T-helper 17 cell (primary cell): ENCODE results near the gene PREX1. TPM values are rescaled to one million over a fixed set of nuclear protein-coding genes. Genes with fewer than 3 reads are reported as not detected.

Experiments used
- ATAC-seq: fragments of 150-1000 bp; cut with Tn5 transposase; 2 replicates; pipeline ENCODE4 v1.10.0; 2021; ENCODE audit warnings: mild to moderate bottlenecking, moderate library complexity
- DNase-seq, 3 donors: peaks; one replicate each; pipeline versions ENCODE4 v3.0.0 to v3.0.0-alpha.2; 2020 to 2021
- H3K9me3 ChIP-seq: one replicate; pipeline ENCODE4 v1.7.0; 2013; ENCODE audit warnings: low read length, mild to moderate bottlenecking; ENCODE audit not compliant: control insufficient read depth, poor library complexity, severe bottlenecking
- H3K27ac Mint-ChIP-seq: one replicate; pipeline ENCODE4 v1.8.0; 2022; ENCODE audit warnings: mild to moderate bottlenecking, moderate library complexity, mixed read lengths
- H3K27me3 Mint-ChIP-seq: one replicate; pipeline ENCODE4 v1.8.0; 2022; ENCODE audit warnings: mixed read lengths
- H3K36me3 Mint-ChIP-seq: one replicate; pipeline ENCODE4 v1.8.0; 2022; ENCODE audit warnings: low read depth, mixed read lengths
- H3K4me1 Mint-ChIP-seq: one replicate; pipeline ENCODE4 v1.8.0; 2022; ENCODE audit warnings: mild to moderate bottlenecking, mixed read lengths
- H3K4me3 Mint-ChIP-seq: one replicate; pipeline ENCODE4 v1.8.0; 2022; ENCODE audit warnings: mild to moderate bottlenecking, moderate library complexity, mixed read lengths
- total RNA-seq, 4 donors: library from RNA in 2 of 4; stranded (reverse) in 2 of 4; gene quantifications; one replicate each; pipeline ENCODE4 v1.2.3 and lab custom pipeline; 2022 to 2026

PREX1 gene
- total RNA-seq, 2 donors from 2014 or later, result 188 to 200 TPM

- Mint-ChIP-seq H3K27me3 (no peaks in the 10 kb centered on the region), H3K27ac (no peak overlapping the region), H3K4me1 (peaks cover 56% of the 10 kb centered on the region), H3K4me3 (no peak overlapping the region), H3K36me3 (peaks cover 14% of the 10 kb centered on the region)
- peaks cover 3% of the 10 kb centered on the region for H3K9me3 ChIP-seq
- ATAC-seq (no peak), DNase-seq (no peak)
Observed at GRCh38 chr20:48807051-48807450, 20.7 kb downstream of the PREX1 start.

DNA sequence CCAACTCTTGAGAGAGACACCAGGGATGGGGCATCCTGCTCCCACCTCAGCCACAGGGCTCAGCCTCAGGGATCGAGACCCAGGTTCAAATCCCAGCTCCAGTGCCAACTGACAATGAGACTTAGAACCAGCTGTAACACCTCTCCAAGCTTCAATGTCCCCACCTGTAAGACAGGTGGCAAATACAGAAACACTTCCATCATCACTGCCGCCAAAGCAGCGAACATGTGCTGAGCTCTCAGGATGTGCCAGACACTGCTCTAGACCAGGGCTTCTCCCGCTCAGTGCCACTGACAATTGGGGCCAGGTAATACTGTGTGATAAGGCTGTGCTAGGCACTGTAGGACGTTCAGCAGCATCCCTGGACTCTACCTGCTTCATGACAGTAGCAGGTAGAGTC is 22.1 kb downstream of the PREX1 start:
- peaks cover 58% of the 10 kb centered on the region for H3K4me1 Mint-ChIP-seq
- no peak overlapping the region for H3K27ac Mint-ChIP-seq
- H3K36me3 Mint-ChIP-seq, result peaks cover 10% of the 10 kb centered on the region
- no peak for DNase-seq
- peaks cover 3% of the 10 kb centered on the region for H3K9me3 ChIP-seq
- no peak for ATAC-seq
- H3K27me3 Mint-ChIP-seq, result no peaks in the 10 kb centered on the region
- H3K4me3 Mint-ChIP-seq, result no peak overlapping the region

DNA sequence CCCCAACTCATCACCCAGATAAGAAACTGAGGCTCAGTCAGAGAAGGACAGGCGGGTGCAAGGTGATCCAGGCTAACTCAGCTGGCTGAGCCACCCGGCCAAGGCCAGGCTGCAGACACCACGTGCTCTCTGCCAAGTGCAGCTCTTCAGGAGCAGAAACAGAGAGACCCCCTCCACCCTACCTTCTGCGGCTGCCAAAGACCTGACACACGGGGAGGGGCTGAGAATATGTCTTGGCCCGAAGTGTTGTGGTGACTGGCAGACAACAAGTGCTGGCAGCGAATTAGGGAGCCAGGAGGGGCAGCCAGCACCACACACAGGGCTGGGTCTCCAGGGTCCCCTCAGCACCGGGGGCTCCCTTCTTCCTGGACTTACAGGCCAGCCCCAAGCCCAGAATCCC is 22.5 kb downstream of the PREX1 start:
- ATAC-seq (no peak), DNase-seq (no peak)
- Mint-ChIP-seq H3K4me1 (peaks cover 59% of the 10 kb centered on the region), H3K27me3 (no peaks in the 10 kb centered on the region), H3K27ac (no peak overlapping the region), H3K36me3 (peaks cover 10% of the 10 kb centered on the region), H3K4me3 (no peak overlapping the region)
- H3K9me3 ChIP-seq, result peaks cover 3% of the 10 kb centered on the region

- H3K9me3 ChIP-seq, result peaks cover 3% of the 10 kb centered on the region
- DNase-seq (no peak), ATAC-seq (no peak)
- Mint-ChIP-seq H3K4me3 (peak overlapping the region; percentile 66), H3K4me1 (peaks cover 57% of the 10 kb centered on the region), H3K36me3 (peaks cover 10% of the 10 kb centered on the region), H3K27me3 (no peaks in the 10 kb centered on the region), H3K27ac (peak overlapping the region; percentile 53)
Observed at GRCh38 chr20:48804300-48804980, 23.4 kb downstream of the PREX1 start.

- Mint-ChIP-seq H3K27ac (peak overlapping the region; percentile 49), H3K4me3 (peak overlapping the region; percentile 39), H3K4me1 (peaks cover 50% of the 10 kb centered on the region), H3K27me3 (no peaks in the 10 kb centered on the region), H3K36me3 (peaks cover 8% of the 10 kb centered on the region)
- ATAC-seq (no peak), DNase-seq (no peak)
- H3K9me3 ChIP-seq, result peaks cover 3% of the 10 kb centered on the region
Observed at GRCh38 chr20:48803176-48804053, 24.4 kb downstream of the PREX1 start.

- Mint-ChIP-seq H3K4me1 (peaks cover 52% of the 10 kb centered on the region), H3K27ac (peak overlapping the region; percentile 49), H3K27me3 (no peaks in the 10 kb centered on the region), H3K4me3 (peak overlapping the region; percentile 28), H3K36me3 (peaks cover 8% of the 10 kb centered on the region)
- DNase-seq (no peak), ATAC-seq (no peak)
- H3K9me3 ChIP-seq, result peaks cover 3% of the 10 kb centered on the region
Observed at GRCh38 chr20:48802647-48803046, 25.2 kb downstream of the PREX1 start.

GRCh38 chr20:48802216-48802615 is 25.6 kb downstream of the PREX1 start:
- peak overlapping the region; percentile 28 for H3K4me3 Mint-ChIP-seq
- no peak for DNase-seq
- H3K4me1 Mint-ChIP-seq, result peaks cover 55% of the 10 kb centered on the region

DNA sequence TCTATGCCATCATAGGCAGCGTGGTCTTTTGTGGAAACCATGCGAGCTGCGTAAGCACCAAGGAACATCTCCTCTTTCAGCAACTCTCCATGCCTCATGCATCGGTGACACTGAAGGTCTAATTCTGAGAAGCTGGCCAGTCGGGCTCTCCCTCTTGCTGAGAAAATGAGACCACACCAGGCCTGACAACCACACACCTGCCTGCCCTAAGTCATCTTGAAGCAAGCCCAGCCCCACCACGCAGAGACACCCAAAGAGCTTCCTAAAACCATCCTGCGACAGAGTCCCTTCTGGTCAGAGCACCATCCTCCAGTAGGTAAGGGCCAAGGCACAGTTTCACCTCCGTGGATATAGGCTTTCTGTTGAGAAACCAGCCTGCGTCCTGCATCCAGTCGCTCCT is 26.6 kb downstream of the PREX1 start:
- peaks cover 49% of the 10 kb centered on the region for H3K4me1 Mint-ChIP-seq
- peak overlapping the region; percentile 88 for H3K27ac Mint-ChIP-seq
- peaks cover 8% of the 10 kb centered on the region for H3K36me3 Mint-ChIP-seq
- H3K9me3 ChIP-seq, result no peaks in the 10 kb centered on the region
- ATAC-seq (no peak), DNase-seq (no peak)
- peak overlapping the region; percentile 33 for H3K4me3 Mint-ChIP-seq
- no peaks in the 10 kb centered on the region for H3K27me3 Mint-ChIP-seq

More at GRCh38 chr20:48802216-48802615, 25.6 kb downstream of the PREX1 start:
- Mint-ChIP-seq H3K27ac (peak overlapping the region; percentile 49), H3K27me3 (no peaks in the 10 kb centered on the region), H3K36me3 (peaks cover 8% of the 10 kb centered on the region)
- ATAC-seq, result no peak
- H3K9me3 ChIP-seq, result peaks cover 3% of the 10 kb centered on the region

GRCh38 chr20:48800177-48800576 is 27.6 kb downstream of the PREX1 start:
- H3K27me3 Mint-ChIP-seq, result no peaks in the 10 kb centered on the region
- peaks cover 8% of the 10 kb centered on the region for H3K36me3 Mint-ChIP-seq
- H3K4me3 Mint-ChIP-seq, result no peak overlapping the region
- peak overlapping the region; percentile 88 for H3K27ac Mint-ChIP-seq
- DNase-seq, result no peak
- H3K4me1 Mint-ChIP-seq, result peaks cover 53% of the 10 kb centered on the region
- ATAC-seq, result no peak
- no peaks in the 10 kb centered on the region for H3K9me3 ChIP-seq

- H3K36me3 Mint-ChIP-seq, result peaks cover 6% of the 10 kb centered on the region
- DNase-seq (no peak), ATAC-seq (no peak)
- no peaks in the 10 kb centered on the region for H3K27me3 Mint-ChIP-seq
- peak overlapping the region; percentile 43 for H3K4me3 Mint-ChIP-seq
- H3K27ac Mint-ChIP-seq, result peak overlapping the region; percentile 88
- peaks cover 55% of the 10 kb centered on the region for H3K4me1 Mint-ChIP-seq
- no peaks in the 10 kb centered on the region for H3K9me3 ChIP-seq
Observed at GRCh38 chr20:48799328-48800105, 28.3 kb downstream of the PREX1 start.

DNA sequence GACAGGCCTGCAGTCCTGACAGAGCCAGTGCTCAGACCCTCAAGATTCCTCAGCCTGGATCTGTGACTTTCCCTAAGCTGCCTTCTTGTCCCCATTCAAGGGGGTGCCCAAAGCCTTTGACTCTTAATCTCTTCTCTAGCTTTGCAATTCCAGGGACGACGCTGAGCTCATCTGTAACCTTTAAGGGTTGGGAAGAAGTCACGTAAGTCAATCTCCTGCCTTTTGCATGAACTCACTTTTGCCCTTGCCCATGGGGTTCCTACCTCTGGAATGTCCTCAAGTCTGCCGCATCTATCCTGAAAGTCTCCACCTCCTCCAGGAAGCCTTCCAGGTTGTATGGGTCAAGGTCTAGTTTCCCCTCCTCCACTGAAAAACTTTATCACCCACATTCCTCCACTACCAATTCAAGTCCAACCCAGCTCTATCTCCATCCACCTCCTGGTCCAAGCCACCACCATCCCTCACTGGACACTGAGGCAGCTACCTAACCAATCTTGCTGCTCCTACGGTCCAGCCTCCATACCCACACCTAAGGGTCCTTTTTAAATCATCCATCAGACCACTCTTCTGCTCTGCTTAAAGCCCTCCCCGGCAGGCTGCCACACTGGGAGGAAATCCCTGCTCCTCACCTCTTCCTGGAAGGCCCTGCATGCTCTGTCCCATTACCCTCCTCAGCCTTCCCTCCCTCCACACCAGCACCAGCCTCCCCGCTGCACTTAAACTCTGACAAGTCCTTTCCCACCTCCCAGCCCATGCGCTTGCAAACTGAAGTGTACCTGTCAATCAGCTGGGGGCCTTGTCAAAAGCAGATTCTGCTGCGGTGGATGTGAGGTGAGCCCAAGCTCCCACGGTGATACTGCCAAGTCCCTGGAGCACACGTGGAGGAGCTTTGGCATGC is 29.7 kb downstream of the PREX1 start:
- H3K4me3 Mint-ChIP-seq, result peak overlapping the region; percentile 80
- H3K27ac Mint-ChIP-seq, result peak overlapping the region; percentile 88
- peaks cover 3% of the 10 kb centered on the region for H3K36me3 Mint-ChIP-seq
- no peaks in the 10 kb centered on the region for H3K9me3 ChIP-seq
- ATAC-seq, result no peak
- H3K27me3 Mint-ChIP-seq, result no peaks in the 10 kb centered on the region
- DNase-seq, result no peak
- H3K4me1 Mint-ChIP-seq, result peaks cover 56% of the 10 kb centered on the region

DNA sequence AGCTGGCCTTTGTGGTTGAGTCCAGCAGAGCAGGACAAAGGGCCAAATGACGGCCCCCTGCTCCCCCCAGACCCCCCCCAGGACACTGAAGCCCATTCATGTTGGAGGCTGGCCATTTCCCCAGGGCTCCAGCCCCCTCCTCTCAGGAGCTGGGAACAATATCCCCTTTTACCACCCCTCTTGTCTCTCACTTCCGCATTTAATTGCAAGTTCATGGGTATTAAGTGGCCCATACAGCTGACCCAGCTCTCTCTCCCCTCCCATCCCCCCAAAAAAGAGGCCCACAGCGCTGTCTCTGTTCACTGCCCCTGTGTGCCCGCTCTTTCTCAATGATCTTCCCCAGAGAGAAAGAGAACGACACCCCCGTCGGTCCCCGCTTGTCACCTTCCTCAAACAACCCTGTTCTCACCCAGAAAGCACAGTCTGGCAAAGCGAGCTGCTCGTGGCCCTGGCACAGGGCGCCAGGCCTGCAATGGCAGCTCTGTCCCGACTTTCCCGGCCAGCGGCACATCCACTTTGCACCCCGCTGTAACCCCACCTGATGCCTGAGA is 30.4 kb downstream of the PREX1 start:
- no peaks in the 10 kb centered on the region for H3K9me3 ChIP-seq
- no peak for DNase-seq
- ATAC-seq, result peak; percentile 12
- Mint-ChIP-seq H3K4me3 (peak overlapping the region; percentile 80), H3K4me1 (peaks cover 53% of the 10 kb centered on the region), H3K27me3 (no peaks in the 10 kb centered on the region), H3K36me3 (peaks cover 3% of the 10 kb centered on the region), H3K27ac (peak overlapping the region; percentile 88)
